Measurements from ENCODE around the gene HERC5. TPM values are rescaled to one million over a fixed set of nuclear protein-coding genes. Genes with fewer than 3 reads are reported as not detected.

HERC5 gene
- total RNA-seq, 1 experiment from 2014 or later: 17.2 TPM

GRCh38 chr4:88514557-88515511 is 57.9 kb downstream of the HERC5 start:
- no peak overlapping the region for H3K4ac ChIP-seq (ENCODE audit: low read depth, low read length)
- no peak overlapping the region for H3K4me2 ChIP-seq (ENCODE audit: insufficient read depth, insufficient read length, low read length)
- no peaks in the 10 kb centered on the region; the same call in 1 of the 2 replicates for H3K4me1 ChIP-seq (ENCODE audit: insufficient read depth, low read length)
- no peaks in the 10 kb centered on the region for H3K79me2 ChIP-seq (ENCODE audit: insufficient read depth, low read length)
- Mint-ChIP-seq H3K27me3 (ENCODE audit: low read depth) (no peaks in the 10 kb centered on the region), H3K36me3 (ENCODE audit: insufficient read depth in 1 of 3, low read depth in 3 of 3) (no peaks in the 10 kb centered on the region), H3K27ac (no peak overlapping the region), H3K4me3 (no peak overlapping the region), H3K9me3 (no peaks in the 10 kb centered on the region), H3K4me1 (no peaks in the 10 kb centered on the region)
- no peak overlapping the region for H2BK20ac ChIP-seq (ENCODE audit: low read depth, low read length, poor library complexity, severe bottlenecking)
- H4K5ac ChIP-seq (ENCODE audit: insufficient read length, low read depth, low read length): no peak overlapping the region
- WGBS (ENCODE audit: extremely low coverage, insufficient read length, low lambda C conversion rate): no CpG with 5 or more reads among the region's 8 CpGs
- no peak overlapping the region for H3K18ac ChIP-seq (ENCODE audit: insufficient read length, low read depth, low read length)
- no peak overlapping the region for H4K8ac ChIP-seq (replicated peaks; ENCODE audit: insufficient read length, low read depth, low read length)
- H3K23ac ChIP-seq (ENCODE audit: insufficient read length, low read depth, low read length): no peak overlapping the region
- no peak overlapping the region for H2AK5ac ChIP-seq (ENCODE audit: insufficient read length, low read length)
- no peak overlapping the region for H3K9ac ChIP-seq (ENCODE audit: extremely low read depth, insufficient read length, low read length)
- TF ChIP-seq CTCF (conservative IDR thresholded peaks at IDR 0.05): no peak
- no peak overlapping the region for H3K14ac ChIP-seq (ENCODE audit: insufficient read depth, low read length)
- DNase-seq: no peak
- no peak overlapping the region for H4K91ac ChIP-seq (ENCODE audit: insufficient read length, low read depth, low read length)
- H2BK15ac ChIP-seq (ENCODE audit: low read depth, low read length): no peak overlapping the region
- no peak overlapping the region for H2AFZ ChIP-seq (ENCODE audit: low read length)
- no peaks in the 10 kb centered on the region for H3K9me3 ChIP-seq (ENCODE audit: control insufficient read depth, low read depth, low read length)
- H3K56ac ChIP-seq (ENCODE audit: insufficient read length, low read depth, low read length): no peak overlapping the region
- H4K20me1 ChIP-seq (ENCODE audit: control insufficient read depth, insufficient read depth, insufficient read length): no peaks in the 10 kb centered on the region
- no peak overlapping the region for H2BK5ac ChIP-seq (ENCODE audit: insufficient read length, low read length)
- H3T11ph ChIP-seq (ENCODE audit: low read length): no peak overlapping the region
- no peaks in the 10 kb centered on the region for H3K23me2 ChIP-seq (ENCODE audit: insufficient read length, low read depth, low read length, poor library complexity, severe bottlenecking)
- H3K27me3 ChIP-seq (ENCODE audit: insufficient read depth, low read length): no peaks in the 10 kb centered on the region
- no peaks in the 10 kb centered on the region for H3K79me1 ChIP-seq (ENCODE audit: insufficient read depth, low read depth, low read length, poor library complexity, severe bottlenecking)
- H2BK120ac ChIP-seq (ENCODE audit: low read depth, low read length, poor library complexity, severe bottlenecking): no peak overlapping the region
- H2BK12ac ChIP-seq (ENCODE audit: insufficient read length, low read depth, low read length): no peak overlapping the region
- H3K27ac ChIP-seq (ENCODE audit: insufficient read length, low read depth, low read length): no peak overlapping the region
